HG02970 (cell line): ENCODE measurements around the gene KIF2A.

Experiments
- ATAC-seq: cut with Tn5 transposase; IDR thresholded peaks from one replicate; pipeline ENCODE4 v1.9.1; 2021; ENCODE audit warnings: mild to moderate bottlenecking, moderate library complexity, moderate number of reproducible peaks; ENCODE audit not compliant: unreplicated experiment, low FRiP score

KIF2A gene

DNA sequence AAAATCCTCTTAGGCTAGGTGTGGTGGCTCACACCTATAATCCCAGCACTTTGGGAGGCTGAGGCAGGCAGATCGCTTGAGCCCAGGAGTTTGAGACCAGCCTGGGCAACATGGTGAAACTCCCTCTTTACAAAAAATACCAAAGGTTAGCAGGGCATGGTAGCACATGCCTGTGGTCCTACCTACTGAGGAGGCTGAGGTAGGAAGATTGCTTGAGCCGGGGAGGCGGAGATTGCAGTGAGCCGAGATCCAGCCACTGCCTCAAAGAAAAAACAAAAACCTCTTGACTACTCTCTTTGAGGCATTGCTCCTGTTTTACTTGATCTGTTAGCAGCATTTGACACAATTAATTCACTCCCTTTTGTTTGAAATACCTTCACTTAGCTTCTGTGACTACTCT is 20.7 kb downstream of the KIF2A start:
- no peak for ATAC-seq

GRCh38 chr5:62327138-62328053 is 21.4 kb downstream of the KIF2A start:
- no peak for ATAC-seq

GRCh38 chr5:62328772-62329491 is 22.9 kb downstream of the KIF2A start:
- ATAC-seq = no peak

- ATAC-seq = no peak
Observed at GRCh38 chr5:62330302-62330701, 24.3 kb downstream of the KIF2A start.

DNA sequence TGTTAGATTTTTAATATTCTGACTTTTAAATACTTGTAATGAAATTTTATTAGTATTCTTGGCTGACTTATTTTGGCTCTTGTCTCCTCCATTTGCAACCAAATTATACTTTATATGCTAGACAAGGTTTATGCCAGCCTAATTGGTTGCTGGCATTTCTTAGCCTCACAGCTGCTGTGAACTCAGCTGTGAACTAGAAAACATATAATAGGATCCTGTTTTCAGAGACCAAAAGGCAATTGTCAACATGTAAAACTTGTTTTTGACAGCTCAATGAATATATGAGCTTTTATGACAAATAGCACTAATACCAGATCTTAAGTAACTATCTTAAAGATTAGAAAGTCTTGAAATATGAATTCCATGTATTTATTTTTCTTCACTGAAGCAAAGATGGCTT is 25.9 kb downstream of the KIF2A start:
- no peak for ATAC-seq

GRCh38 chr5:62333250-62333794 is 27.3 kb downstream of the KIF2A start:
- no peak for ATAC-seq

- ATAC-seq = no peak
Observed at GRCh38 chr5:62334082-62334481, 28.1 kb downstream of the KIF2A start.

- no peak for ATAC-seq
Observed at GRCh38 chr5:62340392-62340791, 34.4 kb downstream of the KIF2A start.

GRCh38 chr5:62340979-62341378 is 35.0 kb downstream of the KIF2A start:
- no peak for ATAC-seq

- ATAC-seq = no peak
Observed at GRCh38 chr5:62341783-62342475, 35.9 kb downstream of the KIF2A start.

DNA sequence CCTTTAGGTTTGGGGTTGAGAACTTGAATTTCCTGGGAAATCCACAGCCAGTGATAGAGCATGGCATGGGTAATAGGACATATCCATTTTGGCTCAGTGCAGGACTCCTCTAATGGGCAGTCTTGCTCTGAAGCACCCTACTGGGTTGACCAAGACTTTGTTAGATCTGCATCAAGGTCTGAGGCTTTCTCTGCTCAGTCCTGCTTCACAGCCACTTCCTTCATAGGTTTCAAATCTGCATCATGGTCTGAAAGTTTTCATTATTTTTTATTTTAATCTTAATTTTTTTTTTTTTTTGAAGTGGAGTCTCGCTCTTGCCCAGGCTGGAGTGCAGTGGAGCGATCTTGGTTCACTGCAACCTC is 36.5 kb downstream of the KIF2A start:
- ATAC-seq = no peak

- no peak for ATAC-seq
Observed at GRCh38 chr5:62343428-62343827, 37.4 kb downstream of the KIF2A start.

GRCh38 chr5:62346748-62347147 is 40.7 kb downstream of the KIF2A start:
- ATAC-seq = no peak

GRCh38 chr5:62347928-62348327 is 41.9 kb downstream of the KIF2A start:
- ATAC-seq = no peak

DNA sequence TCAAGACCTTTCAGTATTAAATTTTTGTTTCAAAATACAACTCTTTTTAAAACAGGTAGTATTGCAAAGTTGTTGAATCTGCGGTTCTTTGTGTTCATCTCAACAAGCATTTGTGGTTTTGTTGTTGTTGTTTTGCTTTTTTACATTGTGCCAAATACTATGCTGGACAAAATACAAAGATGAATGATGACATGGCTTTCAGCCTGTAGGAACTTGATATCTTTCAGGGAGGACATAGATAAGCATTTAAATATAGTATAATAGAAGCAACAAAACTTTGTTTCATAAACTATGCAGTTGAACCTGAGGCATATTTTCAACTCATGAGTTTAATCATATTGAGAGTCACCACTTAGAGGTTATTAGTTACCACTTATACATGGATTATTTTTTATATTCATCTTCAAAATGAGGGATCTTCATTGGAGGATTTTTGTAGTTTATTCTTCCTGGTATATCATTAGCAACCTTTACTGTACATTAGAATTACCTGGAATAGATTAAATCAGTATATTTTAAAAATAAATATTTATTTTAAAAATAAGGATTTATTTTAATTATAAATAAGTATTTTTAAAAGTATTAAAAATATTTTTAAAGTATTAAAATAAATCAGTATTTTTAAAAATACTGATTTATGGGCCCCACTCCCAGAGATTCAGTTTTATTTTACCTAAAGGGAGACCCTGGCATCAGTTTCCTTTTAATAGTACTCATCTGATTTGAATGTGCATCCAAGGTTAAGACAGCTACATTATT is 42.9 kb downstream of the KIF2A start:
- no peak for ATAC-seq

DNA sequence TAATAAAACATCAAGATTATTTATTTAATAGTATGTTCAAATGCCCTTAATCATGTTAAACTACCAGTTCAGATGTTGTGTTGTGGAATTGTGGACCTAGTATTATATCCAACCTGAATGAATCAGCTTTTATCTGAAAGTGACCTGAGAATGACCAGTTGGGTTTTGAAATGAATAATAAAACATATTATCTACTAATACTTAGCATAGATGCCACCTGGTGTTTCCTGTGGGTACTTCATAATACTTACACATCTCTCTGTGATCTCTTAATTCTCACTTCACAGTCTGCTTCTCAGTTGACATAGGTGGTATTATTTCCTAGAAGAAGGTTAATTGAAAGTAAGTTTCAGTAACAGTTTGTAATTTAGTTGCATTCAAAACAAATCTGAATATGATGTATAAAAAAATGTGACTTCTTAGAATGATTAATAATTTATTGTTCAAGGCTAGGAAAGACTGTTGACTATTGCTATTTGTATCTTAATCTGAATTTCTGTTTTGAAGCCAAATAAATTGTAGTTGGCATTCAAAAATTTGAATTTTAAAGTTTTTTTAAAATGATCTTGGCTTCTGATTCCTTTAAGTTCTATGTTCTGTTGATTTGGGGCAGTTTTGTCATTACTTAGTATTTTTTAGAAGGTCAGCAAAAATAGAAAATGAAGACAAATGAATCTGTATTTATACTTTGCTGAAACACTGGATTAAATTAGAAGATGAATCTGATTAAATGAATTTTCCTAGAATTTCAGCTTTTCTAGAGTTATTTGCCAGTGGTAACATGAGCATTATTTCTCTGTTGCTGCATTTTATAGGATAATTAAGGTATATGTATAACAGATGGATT is 48.2 kb downstream of the KIF2A start:
- no peak for ATAC-seq

DNA sequence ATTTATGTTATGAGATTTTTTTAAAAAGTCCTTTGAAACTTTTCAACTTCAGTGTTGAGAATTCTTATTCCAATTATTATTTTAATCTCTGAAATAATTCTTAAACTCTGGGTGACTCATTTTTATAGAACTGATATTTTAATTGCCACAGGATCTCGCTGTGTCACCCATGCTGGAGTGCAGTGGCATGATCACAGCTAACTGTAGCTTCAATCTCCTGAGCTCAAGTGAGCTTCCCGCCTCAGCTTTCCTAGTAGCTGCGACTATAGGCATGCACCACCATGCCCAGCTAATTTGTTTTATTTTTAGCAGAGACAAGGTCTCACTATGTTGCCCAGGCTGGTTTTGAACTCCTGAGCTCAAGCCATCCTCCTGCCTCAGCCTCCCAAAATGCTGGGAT is 56.7 kb downstream of the KIF2A start:
- ATAC-seq = no peak

DNA sequence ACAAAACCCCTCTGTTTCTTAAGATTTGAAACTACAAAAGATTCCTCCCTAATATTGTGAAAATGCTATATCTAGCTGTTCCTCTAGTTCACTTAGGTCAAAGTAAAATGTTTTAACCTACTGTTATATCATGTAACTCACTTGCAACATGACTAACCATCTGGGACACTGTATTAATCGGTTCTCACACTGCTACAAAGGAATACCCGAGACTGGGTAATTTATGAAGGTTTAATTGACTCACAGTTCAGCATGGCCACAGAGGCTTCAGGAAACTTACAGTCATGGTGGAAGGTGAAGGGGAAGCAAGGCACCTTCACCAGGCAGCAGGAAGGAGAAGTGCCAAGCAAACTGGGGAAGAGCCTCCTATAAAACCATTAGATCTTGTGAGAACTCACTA is 63.0 kb downstream of the KIF2A start:
- ATAC-seq = no peak

GRCh38 chr5:62371409-62371808 is 65.4 kb downstream of the KIF2A start:
- no peak for ATAC-seq
